ENCODE results near the gene TAS2R43.
"Not testable (repeated sequence)": the region's sequence is repeated elsewhere in the genome, so short reads cannot be mapped to it uniquely, and the experiment has no call there.

GRCh38 chr12:11062194-11062593 is 29.9 kb downstream of the TAS2R43 start, which contains the start of gene TAS2R46:
- TF ChIP-seq EP300 (IDR thresholded peaks at IDR 0.05; ENCODE audit: borderline replicate concordance in 1 of 2, low read depth in 1 of 2, low read length in 1 of 2); ELF1 (IDR thresholded peaks at IDR 0.05); RAD21 (IDR thresholded peaks at IDR 0.05; ENCODE audit: low read length): not testable (repeated sequence)

Data from SK-N-SH (cell line).